Activated CD4-positive, alpha-beta T cell treated with anti-CD3 and anti-CD28 coated beads, Interleukin-2, amount 10 ng/mL, durations not matched to agents 7 days and 5 days (primary cell): ENCODE measurements around the gene FGD5. TPM values are rescaled to one million over a fixed set of nuclear protein-coding genes. Genes with fewer than 3 reads are reported as not detected.

ENCODE experiments used
- CTCF ChIA-PET: fragments of 350-600 bp; sonication (Branson Sonifier 250); formaldehyde crosslinking; loops from one replicate; lab custom pipeline; 2021; ENCODE audit warnings: antibody characterized with exemption; lab: Charles Lee
- POLR2A ChIA-PET: fragments of 350-600 bp; sonication (Branson Sonifier 250); formaldehyde crosslinking; loops from one replicate; lab custom pipeline; 2021; ENCODE audit warnings: antibody characterized with exemption; lab: Charles Lee
- DNase-seq: peaks from one replicate; pipeline ENCODE4 v3.0.0-alpha.2; 2020
- H3K27ac Mint-ChIP-seq: one replicate; pipeline ENCODE4 v1.8.0; 2021; ENCODE audit warnings: mild to moderate bottlenecking, moderate library complexity, mixed read lengths
- H3K27me3 Mint-ChIP-seq: one replicate; pipeline ENCODE4 v1.8.0; 2021; ENCODE audit warnings: mixed read lengths
- H3K36me3 Mint-ChIP-seq: one replicate; pipeline ENCODE4 v1.8.0; 2021; ENCODE audit warnings: low read depth, mixed read lengths
- H3K4me1 Mint-ChIP-seq: one replicate; pipeline ENCODE4 v1.8.0; 2021; ENCODE audit warnings: mixed read lengths
- H3K4me3 Mint-ChIP-seq: one replicate; pipeline ENCODE4 v1.8.0; 2021; ENCODE audit warnings: mild to moderate bottlenecking, moderate library complexity, mixed read lengths
- H3K9me3 Mint-ChIP-seq: one replicate; pipeline ENCODE4 v1.8.0; 2021; ENCODE audit warnings: mixed read lengths
- total RNA-seq, 2 experiments: library from RNA; stranded (reverse); gene quantifications; one replicate each; pipeline ENCODE4 v1.2.3, GENCODE V29; 2021

The FGD5 gene, protein sequence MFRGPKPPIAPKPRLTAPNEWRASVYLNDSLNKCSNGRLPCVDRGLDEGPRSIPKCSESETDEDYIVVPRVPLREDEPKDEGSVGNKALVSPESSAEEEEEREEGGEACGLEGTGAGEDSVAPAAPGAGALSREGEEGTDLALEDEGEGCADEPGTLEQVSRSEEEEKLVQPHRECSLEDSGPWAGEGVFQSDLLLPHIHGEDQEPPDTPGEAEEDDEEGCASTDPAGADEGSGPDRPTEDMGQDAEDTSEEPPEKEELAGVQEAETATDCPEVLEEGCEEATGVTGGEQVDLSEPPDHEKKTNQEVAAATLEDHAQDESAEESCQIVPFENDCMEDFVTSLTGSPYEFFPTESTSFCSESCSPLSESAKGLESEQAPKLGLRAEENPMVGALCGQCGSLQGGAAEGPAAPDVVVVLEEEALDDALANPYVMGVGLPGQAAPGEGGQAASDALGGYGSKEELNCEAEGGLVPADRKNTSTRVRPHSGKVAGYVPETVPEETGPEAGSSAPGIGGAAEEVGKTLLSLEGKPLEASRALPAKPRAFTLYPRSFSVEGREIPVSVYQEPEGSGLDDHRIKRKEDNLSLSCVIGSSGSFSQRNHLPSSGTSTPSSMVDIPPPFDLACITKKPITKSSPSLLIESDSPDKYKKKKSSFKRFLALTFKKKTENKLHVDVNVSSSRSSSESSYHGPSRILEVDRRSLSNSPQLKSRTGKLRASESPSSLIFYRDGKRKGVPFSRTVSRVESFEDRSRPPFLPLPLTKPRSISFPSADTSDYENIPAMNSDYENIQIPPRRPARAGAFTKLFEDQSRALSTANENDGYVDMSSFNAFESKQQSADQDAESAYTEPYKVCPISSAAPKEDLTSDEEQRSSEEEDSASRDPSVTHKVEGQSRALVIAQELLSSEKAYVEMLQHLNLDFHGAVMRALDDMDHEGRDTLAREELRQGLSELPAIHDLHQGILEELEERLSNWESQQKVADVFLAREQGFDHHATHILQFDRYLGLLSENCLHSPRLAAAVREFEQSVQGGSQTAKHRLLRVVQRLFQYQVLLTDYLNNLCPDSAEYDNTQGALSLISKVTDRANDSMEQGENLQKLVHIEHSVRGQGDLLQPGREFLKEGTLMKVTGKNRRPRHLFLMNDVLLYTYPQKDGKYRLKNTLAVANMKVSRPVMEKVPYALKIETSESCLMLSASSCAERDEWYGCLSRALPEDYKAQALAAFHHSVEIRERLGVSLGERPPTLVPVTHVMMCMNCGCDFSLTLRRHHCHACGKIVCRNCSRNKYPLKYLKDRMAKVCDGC (N-terminal part only)
- total RNA-seq = under 1 TPM; 0.15 to 0.17 TPM

DNA sequence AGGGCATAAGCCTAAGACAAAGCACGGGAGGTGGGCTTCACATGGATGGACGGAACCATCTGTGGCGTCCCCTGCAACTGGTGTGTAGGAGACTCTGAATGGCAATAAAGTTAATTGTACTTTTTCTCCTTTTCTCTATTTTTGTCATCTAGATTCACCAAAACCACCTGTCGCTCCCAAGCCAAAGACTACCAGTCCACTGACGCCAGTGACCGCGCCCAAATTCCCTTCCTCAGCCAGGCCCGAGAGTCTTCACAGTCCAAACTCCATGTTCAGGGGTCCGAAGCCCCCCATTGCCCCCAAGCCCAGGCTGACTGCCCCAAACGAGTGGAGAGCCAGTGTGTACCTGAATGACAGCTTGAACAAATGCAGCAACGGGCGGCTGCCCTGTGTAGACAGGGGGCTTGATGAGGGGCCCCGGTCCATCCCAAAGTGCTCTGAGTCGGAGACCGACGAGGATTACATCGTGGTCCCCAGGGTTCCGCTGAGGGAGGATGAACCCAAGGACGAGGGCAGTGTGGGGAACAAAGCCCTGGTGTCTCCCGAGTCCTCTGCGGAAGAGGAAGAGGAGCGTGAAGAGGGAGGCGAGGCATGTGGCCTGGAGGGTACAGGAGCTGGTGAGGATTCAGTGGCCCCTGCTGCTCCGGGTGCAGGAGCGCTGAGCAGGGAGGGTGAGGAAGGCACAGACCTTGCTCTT, at the start of gene FGD5:
Gene FGD5, plus strand, starts transcription at position 159 of the 697 bp plus-strand sequence. Its CDS starts 110 bp downstream, at position 269.
- ChIA-PET POLR2A (no interaction called here), CTCF (no interaction called here)
- Mint-ChIP-seq H3K36me3 (no peaks in the 10 kb centered on the region), H3K9me3 (no peaks in the 10 kb centered on the region), H3K4me1 (no peaks in the 10 kb centered on the region), H3K4me3 (no peak within 1 kb of the TSS), H3K27me3 (peaks cover 39% of the 10 kb centered on the region), H3K27ac (no peak within 1 kb of the TSS)
- DNase-seq = no peak

DNA sequence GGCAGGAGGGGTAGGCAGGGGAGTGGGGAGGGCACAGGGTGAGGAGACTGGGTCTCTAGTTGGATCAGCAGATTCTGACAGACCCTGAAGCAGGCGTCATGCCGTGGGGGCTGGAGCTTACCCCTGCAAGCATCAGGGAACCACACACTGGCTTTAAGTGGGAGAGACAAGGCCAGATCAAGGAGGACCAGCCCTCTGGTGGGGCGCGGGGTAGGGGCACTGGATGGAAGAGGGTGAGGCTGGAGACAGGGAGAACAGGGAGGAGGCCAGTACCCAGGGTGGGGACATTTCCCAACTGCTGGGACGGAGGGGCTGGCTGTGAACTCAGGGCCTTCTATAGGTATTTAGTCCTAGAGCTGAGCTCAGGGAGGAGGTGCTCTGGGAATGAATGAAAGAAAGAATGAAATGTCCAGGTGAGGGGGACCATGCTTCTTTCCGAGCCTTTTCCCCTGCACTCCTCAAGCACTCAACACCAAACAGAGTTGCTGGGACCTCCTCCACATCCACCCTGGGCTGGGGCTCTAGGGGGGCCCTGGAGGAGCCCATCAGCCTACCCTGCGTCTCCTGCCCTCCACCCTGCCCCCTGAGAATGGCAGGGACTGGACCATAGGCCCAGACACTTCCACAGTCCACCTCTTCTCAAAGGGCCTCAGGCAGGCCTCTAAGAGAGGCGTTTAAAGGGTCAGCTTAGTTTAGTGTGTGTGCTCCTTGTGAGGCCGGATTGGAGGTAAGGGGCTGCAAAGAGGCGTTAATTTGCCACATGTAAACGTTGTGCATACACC, 49.0 kb upstream of the FGD5 start:
- H3K4me1 Mint-ChIP-seq = no peaks in the 10 kb centered on the region
- H3K27me3 Mint-ChIP-seq = no peaks in the 10 kb centered on the region
- no peak overlapping the region for H3K27ac Mint-ChIP-seq
- ChIA-PET POLR2A (no interaction called here), CTCF (no interaction called here)
- no peaks in the 10 kb centered on the region for H3K9me3 Mint-ChIP-seq
- H3K4me3 Mint-ChIP-seq = no peak overlapping the region
- no peaks in the 10 kb centered on the region for H3K36me3 Mint-ChIP-seq
- DNase-seq = no peak

DNA sequence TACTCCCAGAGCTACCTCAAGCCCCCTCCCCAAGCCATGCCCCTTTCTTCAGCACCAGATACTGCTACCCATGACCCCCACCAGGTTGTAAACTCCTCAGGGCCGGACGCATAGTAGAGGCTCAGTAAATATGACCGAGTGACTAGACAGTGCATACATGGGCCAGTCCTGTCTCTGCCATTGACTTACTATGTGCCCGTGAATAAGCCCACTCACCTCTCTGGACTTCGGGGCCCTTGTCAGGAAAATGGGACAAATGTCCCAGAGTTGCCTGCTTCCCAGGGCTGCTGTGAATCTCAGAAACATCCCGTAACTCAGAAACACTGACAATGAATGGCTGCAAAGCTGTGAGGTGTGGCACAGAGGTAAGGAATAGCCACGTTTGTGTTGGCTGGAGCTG, 48.2 kb upstream of the FGD5 start:
- CTCF ChIA-PET = no interaction called here
- H3K27me3 Mint-ChIP-seq = no peaks in the 10 kb centered on the region
- no peaks in the 10 kb centered on the region for H3K4me1 Mint-ChIP-seq
- H3K27ac Mint-ChIP-seq = no peak overlapping the region
- no peak overlapping the region for H3K4me3 Mint-ChIP-seq
- no peaks in the 10 kb centered on the region for H3K36me3 Mint-ChIP-seq
- no peak for DNase-seq
- H3K9me3 Mint-ChIP-seq = no peaks in the 10 kb centered on the region
- POLR2A ChIA-PET = no interaction called here

DNA sequence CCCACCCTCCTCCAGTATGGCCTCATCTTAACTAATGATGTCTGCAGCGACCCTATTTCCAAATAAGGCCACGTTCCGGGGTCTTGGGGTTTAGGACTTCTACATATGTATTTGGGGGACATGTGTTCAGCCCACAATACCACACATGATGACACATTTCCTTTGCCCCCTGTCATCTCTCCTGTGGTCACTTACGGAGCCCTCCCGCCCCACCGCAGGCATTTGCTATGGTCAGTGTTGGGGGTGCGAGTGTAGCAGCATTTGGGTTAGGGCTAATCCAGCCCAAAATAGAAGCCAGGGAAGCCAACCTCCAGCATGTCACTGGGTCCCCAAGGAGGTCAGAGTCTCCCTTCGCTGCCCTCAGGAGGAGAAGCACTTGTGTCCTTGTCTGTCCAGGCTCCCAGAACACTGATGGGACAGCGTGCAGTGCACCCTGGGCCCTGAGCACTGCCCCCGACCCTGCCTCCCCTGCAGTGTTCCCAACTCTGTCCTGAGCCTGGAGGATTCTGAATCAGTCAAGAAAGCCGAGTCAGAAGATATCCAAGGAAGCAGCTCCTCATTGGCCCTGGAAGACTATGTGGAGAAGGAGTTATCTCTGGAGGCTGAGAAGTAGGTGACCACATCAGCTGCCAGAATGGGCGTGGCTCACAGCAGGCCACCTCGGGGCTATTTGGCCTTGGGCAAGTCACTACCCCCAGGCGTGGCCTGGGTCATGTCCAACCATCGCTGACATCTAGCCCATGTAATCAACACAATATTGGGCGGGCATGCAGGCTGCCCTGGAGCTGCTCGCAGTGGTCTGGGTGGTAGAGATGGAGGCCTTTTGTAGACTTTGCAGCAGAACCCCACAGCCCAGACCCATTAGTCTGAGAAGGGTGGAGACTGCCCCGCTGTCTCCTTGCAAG, 46.9 kb upstream of the FGD5 start:
- Mint-ChIP-seq H3K4me1 (no peaks in the 10 kb centered on the region), H3K9me3 (no peaks in the 10 kb centered on the region), H3K36me3 (no peaks in the 10 kb centered on the region), H3K4me3 (no peak overlapping the region), H3K27me3 (no peaks in the 10 kb centered on the region), H3K27ac (no peak overlapping the region)
- DNase-seq = no peak
- ChIA-PET CTCF (interaction anchor here (0.6 kb wide), 1 partner anchor 879 kb away, joined by 3 read pairs; no protein-coding TSS in a partner anchor), POLR2A (no interaction called here)

DNA sequence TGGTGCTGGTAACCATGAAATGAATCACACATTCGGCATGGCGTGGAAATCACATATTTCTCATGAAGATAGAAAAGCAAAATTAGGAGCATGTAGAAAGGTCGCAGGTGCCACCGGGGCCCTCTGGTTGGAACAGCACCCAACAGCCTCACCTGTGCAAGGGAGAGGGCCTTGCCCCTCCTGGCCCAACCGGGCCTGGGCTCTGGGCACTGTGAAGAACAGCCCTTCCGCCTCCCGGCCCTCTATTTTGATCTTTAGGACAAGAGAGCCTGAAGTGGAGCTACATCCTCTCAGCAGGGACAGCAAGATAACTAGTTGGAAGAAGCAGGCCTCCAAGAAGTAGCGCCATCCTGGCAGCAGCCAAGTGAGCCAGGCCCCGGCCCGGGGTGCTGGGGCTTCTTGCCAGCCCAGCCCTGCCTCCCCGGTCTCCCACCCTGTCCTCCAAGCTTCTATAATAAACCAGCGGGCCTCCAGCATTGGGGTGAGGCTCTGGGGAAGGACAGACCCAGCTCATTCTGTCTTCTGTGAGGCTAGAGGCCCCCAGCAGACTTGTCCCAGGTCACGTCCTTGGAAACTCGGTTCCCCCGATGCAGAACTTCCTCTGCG, 46.1 kb upstream of the FGD5 start:
- Mint-ChIP-seq H3K27me3 (no peaks in the 10 kb centered on the region), H3K27ac (no peak overlapping the region), H3K4me1 (no peaks in the 10 kb centered on the region), H3K9me3 (no peaks in the 10 kb centered on the region), H3K4me3 (no peak overlapping the region), H3K36me3 (no peaks in the 10 kb centered on the region)
- CTCF ChIA-PET = interaction anchor here (0.6 kb wide), 1 partner anchor 383 kb away, joined by 3 read pairs; no protein-coding TSS in a partner anchor
- POLR2A ChIA-PET = no interaction called here
- no peak for DNase-seq

DNA sequence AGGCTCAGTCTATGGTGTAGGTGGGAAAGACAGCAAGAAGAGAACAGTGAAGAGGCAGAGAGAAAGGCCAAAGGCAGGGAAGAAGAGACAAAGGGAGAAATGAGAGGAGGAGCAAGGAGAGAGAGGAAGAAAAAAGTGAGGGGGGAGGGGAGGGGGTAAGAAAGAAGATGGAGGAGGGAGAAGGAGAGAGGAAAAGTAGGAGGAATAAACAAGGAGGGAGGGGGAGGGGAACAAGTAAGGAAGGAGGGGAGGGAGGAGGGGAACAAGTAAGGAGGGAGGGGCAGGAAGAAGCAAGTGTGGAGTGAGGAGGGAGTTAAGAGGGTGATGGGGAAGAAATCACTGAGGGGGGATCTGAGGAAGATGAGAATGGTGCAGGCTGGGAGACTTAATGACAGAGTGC, 45.5 kb upstream of the FGD5 start:
- no peaks in the 10 kb centered on the region for H3K9me3 Mint-ChIP-seq
- no peak for DNase-seq
- H3K36me3 Mint-ChIP-seq = no peaks in the 10 kb centered on the region
- CTCF ChIA-PET = no interaction called here
- no peaks in the 10 kb centered on the region for H3K27me3 Mint-ChIP-seq
- H3K4me3 Mint-ChIP-seq = no peak overlapping the region
- no peak overlapping the region for H3K27ac Mint-ChIP-seq
- POLR2A ChIA-PET = no interaction called here
- no peaks in the 10 kb centered on the region for H3K4me1 Mint-ChIP-seq

DNA sequence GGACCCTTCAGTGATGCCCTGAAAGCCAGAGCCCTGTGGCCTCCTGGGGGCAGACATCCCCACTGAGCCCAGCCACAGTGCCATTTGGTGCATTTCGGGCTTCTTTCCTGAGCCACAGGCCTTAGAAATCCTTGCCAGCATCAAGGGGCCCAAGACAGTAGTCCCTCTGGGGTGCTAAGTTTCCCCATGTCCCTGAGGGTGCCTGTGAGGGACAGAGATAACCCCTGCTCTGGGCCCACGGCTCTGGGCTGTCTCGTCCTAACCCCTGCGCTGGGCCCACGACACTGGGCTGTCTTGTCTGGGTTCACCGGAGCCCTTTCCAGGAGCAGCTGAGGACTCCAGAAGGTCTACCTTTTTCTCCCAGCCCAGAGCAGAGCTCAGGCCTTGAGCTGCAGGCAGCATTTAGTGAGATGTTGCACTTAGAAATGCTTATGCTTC, 45.1 kb upstream of the FGD5 start:
- no peak overlapping the region for H3K27ac Mint-ChIP-seq
- H3K4me1 Mint-ChIP-seq = no peaks in the 10 kb centered on the region
- H3K27me3 Mint-ChIP-seq = peaks cover 4% of the 10 kb centered on the region
- ChIA-PET POLR2A (no interaction called here), CTCF (interaction anchor here (0.8 kb wide), 1 partner anchor 12 kb away, joined by 4 read pairs; no protein-coding TSS in a partner anchor)
- DNase-seq = no peak
- no peaks in the 10 kb centered on the region for H3K36me3 Mint-ChIP-seq
- H3K9me3 Mint-ChIP-seq = no peaks in the 10 kb centered on the region
- no peak overlapping the region for H3K4me3 Mint-ChIP-seq

DNA sequence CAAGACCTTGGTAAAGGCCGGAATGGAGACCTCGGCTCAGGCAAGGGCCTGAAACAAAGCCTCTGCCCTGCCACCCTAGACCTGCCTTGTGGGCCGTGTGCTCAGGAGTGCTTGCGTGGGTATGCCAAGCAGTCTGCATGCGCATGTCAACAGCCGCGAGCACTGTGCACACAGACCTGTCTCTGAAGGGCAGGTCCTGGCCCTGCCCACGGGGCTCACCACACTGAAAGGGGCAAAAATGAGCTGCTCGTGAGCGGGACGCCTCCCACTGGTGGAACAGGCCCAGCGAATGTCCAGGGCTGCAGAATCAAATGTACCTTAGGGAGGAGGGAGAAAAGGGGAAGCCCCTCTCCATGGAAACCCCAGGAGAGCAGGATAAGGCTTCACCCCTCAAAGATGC, 44.3 kb upstream of the FGD5 start:
- Mint-ChIP-seq H3K27me3 (peaks cover 11% of the 10 kb centered on the region), H3K27ac (no peak overlapping the region), H3K9me3 (peaks cover 3% of the 10 kb centered on the region), H3K4me3 (no peak overlapping the region), H3K36me3 (no peaks in the 10 kb centered on the region), H3K4me1 (no peaks in the 10 kb centered on the region)
- POLR2A ChIA-PET = no interaction called here
- DNase-seq = no peak
- CTCF ChIA-PET = interaction anchor here (0.8 to 1.0 kb wide), 2 partner anchors 12 to 79 kb away, joined by 3 to 4 read pairs; no protein-coding TSS in a partner anchor

DNA sequence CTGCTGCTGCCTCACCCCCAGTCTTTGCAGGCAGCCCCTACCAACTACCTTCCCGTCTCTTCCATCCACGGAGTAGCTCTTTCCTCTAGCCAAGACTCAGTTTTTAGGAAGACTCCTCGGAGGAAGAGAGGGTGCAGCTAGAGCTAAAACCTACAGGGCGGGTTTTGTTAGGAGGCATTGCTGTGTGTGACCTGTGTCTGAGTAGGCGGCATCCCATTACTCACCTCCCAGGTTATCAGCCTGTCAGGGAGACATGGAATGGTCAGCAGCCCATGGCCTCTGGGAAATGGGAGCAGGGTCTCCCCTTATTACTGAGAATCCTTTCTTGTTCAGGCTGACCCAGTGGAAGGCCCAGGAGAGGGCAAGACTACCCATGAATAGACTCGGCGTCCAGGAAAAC, 43.8 kb upstream of the FGD5 start:
- H3K4me3 Mint-ChIP-seq = no peak overlapping the region
- CTCF ChIA-PET = interaction anchor here (1.0 kb wide), 1 partner anchor 79 kb away, joined by 3 read pairs; no protein-coding TSS in a partner anchor
- no peak overlapping the region for H3K27ac Mint-ChIP-seq
- H3K27me3 Mint-ChIP-seq = peaks cover 14% of the 10 kb centered on the region
- H3K4me1 Mint-ChIP-seq = no peaks in the 10 kb centered on the region
- H3K36me3 Mint-ChIP-seq = no peaks in the 10 kb centered on the region
- H3K9me3 Mint-ChIP-seq = peaks cover 3% of the 10 kb centered on the region
- POLR2A ChIA-PET = no interaction called here
- DNase-seq = no peak

DNA sequence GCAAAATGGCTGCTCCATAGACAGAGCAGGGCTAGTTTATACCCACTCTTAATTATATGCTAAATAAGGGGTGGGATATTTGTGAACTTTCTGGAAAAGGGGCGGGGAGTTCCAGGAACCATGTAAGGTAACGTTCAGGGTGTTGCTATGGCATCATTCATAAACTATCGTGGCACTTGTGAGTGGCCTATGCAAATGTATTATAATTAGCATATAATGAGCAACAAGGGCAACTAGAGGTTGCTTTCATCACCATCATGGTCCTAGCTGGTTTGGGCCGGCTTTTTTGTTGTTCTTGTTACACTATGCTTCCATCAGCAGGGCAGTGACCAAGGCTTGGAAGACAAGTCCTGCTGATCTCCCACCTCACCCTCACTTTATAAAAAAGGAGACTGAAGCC, 43.2 kb upstream of the FGD5 start:
- peaks cover 14% of the 10 kb centered on the region for H3K27me3 Mint-ChIP-seq
- no peaks in the 10 kb centered on the region for H3K36me3 Mint-ChIP-seq
- no peak overlapping the region for H3K4me3 Mint-ChIP-seq
- H3K9me3 Mint-ChIP-seq = peaks cover 3% of the 10 kb centered on the region
- ChIA-PET POLR2A (no interaction called here), CTCF (no interaction called here)
- H3K27ac Mint-ChIP-seq = peak overlapping the region; percentile 37
- no peak for DNase-seq
- H3K4me1 Mint-ChIP-seq = no peaks in the 10 kb centered on the region
